ENCODE measurements around the gene SKI. TPM values are rescaled to one million over a fixed set of nuclear protein-coding genes. Genes with fewer than 3 reads are reported as not detected.

The SKI gene
- total and polyA plus RNA-seq, 10 of the 15 experiments (the other 5 are each of a cell fraction or from before 2014, with no cell fraction given), result 0.03 to 14.9 (median 0.96) TPM

GRCh38 chr1:2300851-2301606 is 72.9 kb downstream of the SKI start:
- Histone ChIP-seq H3K36me3 (ENCODE audit: control insufficient read depth in 2 of 2, insufficient read depth in 2 of 2, low read length in 1 of 2) (peaks cover 0 to 11% of the 10 kb centered on the region in 2 experiments; a peak in 2 of 4 replicates), H3K4me1 (ENCODE audit: control insufficient read depth, insufficient read depth, low read length) (peaks cover 28% of the 10 kb centered on the region), H2AFZ (ENCODE audit: control insufficient read depth, low read depth, low read length) (peak overlapping the region; percentile 42; the same call in 1 of the 2 replicates), H3K9ac (ENCODE audit: control insufficient read depth, insufficient read depth, low read length) (peak overlapping the region; percentile 91), H4K20me1 (ENCODE audit: control insufficient read depth, insufficient read depth) (no peaks in the 10 kb centered on the region), H3K27me3 (replicated peaks in 1 of 2; ENCODE audit: control insufficient read depth in 2 of 2, insufficient read depth in 2 of 2, low read length in 1 of 2) (no peaks in the 10 kb centered on the region), H3K9me3 (replicated peaks; ENCODE audit: control insufficient read depth, insufficient read depth, low read length) (no peaks in the 10 kb centered on the region), H3K79me2 (ENCODE audit: control insufficient read depth, insufficient read depth, low read length) (peaks cover 18% of the 10 kb centered on the region), H3K4me3 (peak overlapping the region; percentile 71), H3K4me2 (ENCODE audit: control insufficient read depth, insufficient read depth) (peak overlapping the region; percentile 85), H3K27ac (ENCODE audit: control insufficient read depth, insufficient read depth) (peak overlapping the region; percentile 91)
- peak; percentile 89 for ATAC-seq
- SMC1A ChIA-PET (ENCODE audit: uncharacterized antibody, unreplicated experiment), result interaction anchor here (0.7 to 2.0 kb wide), 4 partner anchors 10 to 106 kb away, joined by 4 to 13 read pairs (median 5); partner anchors contain the start of gene FAAP20
- peak; percentile 76 for DNase-seq (ENCODE audit: low read depth, low spot score)
- intact Hi-C loops (cut with micrococcal nuclease; ENCODE audit: unreplicated experiment) (loop anchor here (10.0 kb wide), 1 partner anchor 244 kb away; no protein-coding TSS in a partner anchor), in situ Hi-C loops (cut with MboI) (no loop called here)
- 1% methylated on average over 36 of the region's 37 CpGs for WGBS (ENCODE audit: insufficient coverage, insufficient replicate concordance, low lambda C conversion rate, missing lambda C conversion rate)
- RAD21 ChIA-PET (ENCODE audit: unreplicated experiment), result interaction anchor here (0.8 to 2.5 kb wide), 7 partner anchors 9 to 284 kb away, joined by 3 to 13 read pairs (median 4); partner anchors contain the start of genes FAAP20 and SKI
- POLR2A ChIA-PET, result interaction anchor here (0.6 to 1.3 kb wide), 6 partner anchors 9 to 525 kb away, joined by 3 to 6 read pairs (median 3); no protein-coding TSS in a partner anchor
- BruUV-seq (replicated peaks), result no TSS peak
- CTCF ChIA-PET, result interaction anchor here (1.0 to 2.1 kb wide), 4 partner anchors 9 to 66 kb away, joined by 3 to 6 read pairs (median 5); no protein-coding TSS in a partner anchor
- peak; percentile 69 for FAIRE-seq
- TF ChIP-seq PML (IDR thresholded peaks at IDR 0.05; ENCODE audit: low read length) (no peak), MLLT1 (IDR thresholded peaks at IDR 0.05) (no peak; the same call in 1 of the 2 replicates), RB1 (IDR thresholded peaks at IDR 0.05; ENCODE audit: borderline replicate concordance) (no peak), PAX5 (IDR thresholded peaks at IDR 0.05; ENCODE audit: borderline replicate concordance, low read depth, low read length) (0 out of 2 replicates have a peak, but pooled peaks have one; percentile 16), ASH2L (IDR thresholded peaks at IDR 0.05; ENCODE audit: borderline replicate concordance, low read depth) (no peak), ZNF274 (IDR thresholded peaks at IDR 0.05; ENCODE audit: insufficient read depth, insufficient read length) (no peak), PKNOX1 (IDR thresholded peaks at IDR 0.05) (peak; percentile 51; the same call in 1 of the 2 replicates), ESRRA (IDR thresholded peaks at IDR 0.05; ENCODE audit: low read length) (no peak), RELB (IDR thresholded peaks at IDR 0.05; ENCODE audit: low read depth) (peak; percentile 22; the same call in 1 of the 2 replicates), MTA2 (IDR thresholded peaks at IDR 0.05; ENCODE audit: low read depth) (peak; percentile 71), KAT2A (conservative IDR thresholded peaks at IDR 0.05; ENCODE audit: control insufficient read depth, low read depth, low read length) (no peak), SMAD1 (IDR thresholded peaks at IDR 0.05; ENCODE audit: low read depth, partially characterized antibody) (no peak), CEBPB (IDR thresholded peaks at IDR 0.05; ENCODE audit: borderline replicate concordance in 1 of 2, low read depth in 2 of 2, low read length in 2 of 2) (no peak)
